Epidermal melanocyte (primary cell): ENCODE data around the gene MRPS11.
"Not testable (repeated sequence)": the region's sequence is repeated elsewhere in the genome, so short reads cannot be mapped to it uniquely, and the experiment has no call there.

Source experiments
- DNase-seq: peaks from one replicate; pipeline ENCODE4 v3.0.0; 2011; ENCODE audit warnings: low spot score; ENCODE audit not compliant: insufficient read length

The MRPS11 gene

DNA sequence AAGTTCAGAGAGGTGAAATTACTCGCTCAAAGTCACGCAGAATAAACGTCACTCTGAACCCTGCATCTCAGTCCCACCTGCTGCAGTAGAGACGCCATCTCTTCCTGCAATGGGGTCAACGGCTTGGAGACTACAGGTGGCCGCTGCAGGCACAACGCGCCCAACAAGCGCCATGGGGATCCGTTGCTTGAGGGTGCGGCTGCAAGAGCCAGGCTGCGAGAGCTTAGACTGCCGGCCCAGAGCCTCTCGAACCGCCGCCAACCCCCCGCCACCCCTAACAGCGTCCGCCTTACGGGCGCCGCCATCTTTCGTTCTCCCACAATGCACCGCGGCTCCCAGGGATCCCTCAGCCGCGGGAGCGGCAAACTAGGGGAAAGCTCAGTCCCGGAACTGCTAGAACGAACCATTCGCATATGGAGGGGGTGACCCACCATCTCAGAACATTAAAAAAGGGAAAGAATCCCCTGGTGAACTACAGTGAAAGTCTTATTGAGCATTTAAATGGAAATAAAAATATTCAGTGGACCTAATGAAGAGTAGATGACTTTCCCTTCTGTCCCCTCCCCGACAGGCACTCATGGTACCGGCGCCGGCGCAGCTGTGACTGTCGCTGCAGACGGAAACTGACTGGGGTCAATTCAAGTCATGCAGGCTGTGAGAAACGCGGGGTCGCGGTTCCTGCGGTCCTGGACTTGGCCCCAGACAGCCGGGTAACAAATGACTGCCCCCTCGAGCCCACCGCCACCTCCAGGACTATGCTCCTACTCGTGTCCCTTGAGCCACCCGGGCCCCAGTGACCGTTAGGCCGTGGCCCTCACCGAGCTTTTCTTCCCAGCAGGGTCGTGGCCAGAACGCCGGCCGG, at the start of gene MRPS11, which contains the start of gene MRPL46:
Gene MRPS11 (plus strand): TSS at position 636 of the 862 bp plus-strand sequence. CDS start 10 bp downstream, at position 646.
Gene MRPL46 (minus strand): TSS at position 316 of the 862 bp plus-strand sequence. CDS start 11 bp downstream, at position 305.
- DNase-seq, result peak; percentile 74

DNA sequence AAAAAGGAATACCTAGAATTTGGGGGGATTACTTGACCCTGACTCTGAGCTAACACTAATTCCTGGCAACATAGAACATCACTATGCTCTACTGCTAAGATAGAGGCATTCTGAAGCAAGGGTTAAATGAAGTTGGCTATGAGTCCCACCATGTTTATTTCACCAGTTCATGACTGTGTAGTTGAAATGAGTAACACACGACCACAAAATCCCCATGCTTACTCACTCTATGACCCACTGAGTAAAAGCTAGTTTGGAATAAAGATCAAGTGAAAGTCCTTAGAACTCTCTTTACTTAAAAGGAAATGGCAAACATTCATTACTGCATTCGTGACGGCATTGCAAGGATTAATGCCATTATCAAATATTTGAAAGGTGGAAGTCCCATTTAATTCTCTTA, 47.7 kb upstream of the MRPS11 start:
- DNase-seq, result no peak

DNA sequence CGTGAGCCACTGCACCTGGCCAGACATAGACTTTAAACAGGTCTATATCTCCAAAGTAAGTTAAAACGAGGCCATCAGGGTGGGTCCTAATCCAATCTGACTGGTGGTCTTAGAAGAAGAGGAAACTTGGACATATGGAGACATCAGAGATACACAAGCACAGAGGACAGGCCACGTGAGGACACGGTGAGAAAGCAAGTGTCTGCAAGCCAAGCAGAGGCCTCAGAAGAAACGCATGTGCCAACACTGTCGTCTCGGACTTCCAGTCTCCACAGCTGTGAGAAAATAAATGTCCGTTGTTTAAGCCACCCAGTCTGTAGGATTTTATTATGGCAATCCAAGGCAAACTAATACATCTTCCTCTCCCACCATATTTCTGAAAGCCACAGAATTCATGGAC, 44.2 kb upstream of the MRPS11 start:
- no peak for DNase-seq

- no peak for DNase-seq
These were observed 41.2 kb upstream of the MRPS11 start for GRCh38 chr15:88426304-88426703.

GRCh38 chr15:88428053-88428452, 39.5 kb upstream of the MRPS11 start:
- DNase-seq, result no peak

- no peak for DNase-seq
These were observed 38.5 kb upstream of the MRPS11 start for GRCh38 chr15:88428805-88429605.

GRCh38 chr15:88430051-88430450, 37.5 kb upstream of the MRPS11 start:
- no peak for DNase-seq

GRCh38 chr15:88431441-88431840, 36.1 kb upstream of the MRPS11 start:
- DNase-seq, result no peak

DNA sequence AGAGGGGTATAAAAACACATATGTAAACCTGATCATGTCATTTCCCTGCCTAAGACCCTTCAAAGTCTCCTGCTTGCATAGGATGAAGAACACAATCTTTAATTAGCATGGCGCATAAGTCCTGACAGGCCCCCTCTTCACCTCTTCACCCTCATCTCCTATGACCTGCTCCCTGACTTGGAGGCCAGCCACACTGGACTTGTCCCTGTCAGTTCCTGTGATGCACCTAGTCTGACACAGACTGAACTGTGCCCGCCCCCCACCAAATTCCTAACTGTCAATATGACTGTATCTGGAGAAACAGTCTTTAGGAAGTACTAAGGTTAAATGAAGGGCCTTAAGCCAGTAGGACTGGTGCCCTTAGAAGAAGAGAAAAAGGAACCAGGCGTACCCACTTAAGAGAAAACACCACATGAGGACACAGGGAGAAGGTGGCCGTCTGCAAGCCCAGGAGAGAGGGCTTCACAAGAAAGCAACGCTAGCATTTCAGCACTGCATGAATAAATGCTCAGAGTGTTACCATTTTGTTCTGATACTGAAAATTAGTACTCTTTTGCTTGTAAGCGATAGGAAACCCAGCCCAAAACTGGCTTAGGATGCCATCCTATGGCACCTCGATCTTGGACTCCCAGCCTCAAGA, 34.3 kb upstream of the MRPS11 start:
- DNase-seq, result no peak

DNA sequence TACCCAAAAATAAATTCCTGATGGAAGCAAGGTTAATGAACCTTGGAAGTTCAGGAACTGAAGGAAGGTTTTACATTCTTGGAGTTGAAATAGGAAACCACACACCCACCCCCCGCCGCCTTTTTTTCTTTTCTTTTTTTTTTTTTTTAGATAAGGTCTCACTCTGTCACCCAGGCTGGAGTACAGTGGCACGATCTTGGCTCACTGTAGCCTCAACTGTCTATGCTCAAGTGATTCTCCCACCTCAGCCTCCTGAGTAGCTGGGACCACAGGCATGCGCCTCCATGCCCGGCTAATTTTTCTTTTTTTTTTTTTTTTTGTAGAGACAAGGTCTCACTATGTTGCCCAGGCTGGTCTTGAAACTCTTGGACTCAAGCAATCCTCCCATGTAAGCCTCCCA, 33.4 kb upstream of the MRPS11 start:
- not testable (repeated sequence) for DNase-seq

GRCh38 chr15:88438181-88438580, 29.3 kb upstream of the MRPS11 start:
- no peak for DNase-seq

GRCh38 chr15:88440021-88440420, 27.5 kb upstream of the MRPS11 start:
- no peak for DNase-seq

- no peak for DNase-seq
These were observed 26.3 kb upstream of the MRPS11 start for GRCh38 chr15:88441076-88441730.

- no peak for DNase-seq
These were observed 20.3 kb upstream of the MRPS11 start for GRCh38 chr15:88447206-88447605.

DNA sequence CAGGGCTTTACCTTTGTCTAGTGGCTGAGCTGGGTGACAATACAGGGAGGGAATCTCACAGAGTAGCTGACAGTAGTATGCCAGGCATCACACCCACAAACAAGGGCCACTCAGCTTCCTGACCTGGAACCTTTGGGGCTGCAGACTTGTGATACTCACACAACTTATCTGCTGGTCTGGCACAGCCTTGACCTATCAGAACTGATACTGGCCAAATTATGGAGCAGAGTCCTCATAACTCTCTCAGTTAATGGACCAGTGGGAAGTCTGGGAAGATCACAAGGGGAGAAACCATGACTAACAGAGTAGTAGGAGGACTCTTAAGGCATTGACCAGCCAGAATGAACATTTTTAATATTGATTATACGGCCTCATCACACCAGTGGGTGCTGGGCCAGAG, 19.8 kb upstream of the MRPS11 start:
- DNase-seq, result no peak

- DNase-seq, result no peak
These were observed 18.5 kb upstream of the MRPS11 start for GRCh38 chr15:88448991-88449461.

DNA sequence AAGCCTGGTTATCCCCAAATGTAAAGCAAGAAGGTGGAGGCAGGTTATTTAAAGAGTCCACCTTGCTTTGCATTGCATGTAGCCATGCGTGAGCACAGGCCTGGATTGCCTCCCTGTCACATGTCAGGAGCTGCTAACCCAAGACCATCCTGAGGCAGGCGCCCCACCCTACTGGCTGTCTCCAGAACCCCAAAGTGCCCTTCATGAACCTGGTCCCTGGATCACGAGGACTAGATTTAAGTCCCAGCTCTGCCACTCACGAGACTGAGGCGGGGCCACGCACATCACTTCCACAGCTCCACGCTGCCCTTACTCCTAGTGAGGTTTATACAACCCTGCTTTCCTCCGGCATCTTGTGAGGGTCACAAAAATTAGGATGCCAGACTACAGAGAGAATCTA, 17.9 kb upstream of the MRPS11 start:
- no peak for DNase-seq

DNA sequence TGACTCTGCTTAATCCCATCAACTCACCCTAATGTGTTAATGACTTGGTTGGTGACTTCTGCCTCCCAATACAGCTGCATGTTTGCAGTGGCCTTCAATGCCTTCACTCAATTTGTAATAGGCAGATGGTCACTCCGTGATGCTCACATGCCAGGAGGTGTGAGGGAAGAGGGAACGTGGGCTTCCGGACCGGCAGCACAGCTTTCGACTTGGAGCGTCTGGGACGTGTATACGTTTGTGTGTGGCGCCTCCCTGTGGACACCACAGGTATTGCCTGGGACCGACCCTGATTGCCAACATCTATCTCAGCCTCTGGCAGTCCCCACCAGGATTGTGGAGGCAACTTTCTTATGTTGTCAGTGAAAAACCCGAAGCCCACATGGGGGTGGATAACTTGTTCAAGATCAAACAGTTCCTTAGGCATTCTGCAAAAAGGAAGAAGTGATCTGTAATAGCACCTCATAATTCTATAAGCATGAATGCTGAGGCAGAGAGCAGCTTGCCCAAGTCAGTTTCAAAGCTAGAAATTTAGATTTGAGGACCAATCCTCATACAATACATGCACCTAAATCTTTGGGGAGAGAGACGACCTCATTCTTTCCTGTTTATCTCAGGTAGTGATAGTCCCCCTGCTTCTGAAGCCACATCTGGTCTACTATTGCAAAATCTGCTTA, 17.2 kb upstream of the MRPS11 start:
- DNase-seq, result no peak

DNA sequence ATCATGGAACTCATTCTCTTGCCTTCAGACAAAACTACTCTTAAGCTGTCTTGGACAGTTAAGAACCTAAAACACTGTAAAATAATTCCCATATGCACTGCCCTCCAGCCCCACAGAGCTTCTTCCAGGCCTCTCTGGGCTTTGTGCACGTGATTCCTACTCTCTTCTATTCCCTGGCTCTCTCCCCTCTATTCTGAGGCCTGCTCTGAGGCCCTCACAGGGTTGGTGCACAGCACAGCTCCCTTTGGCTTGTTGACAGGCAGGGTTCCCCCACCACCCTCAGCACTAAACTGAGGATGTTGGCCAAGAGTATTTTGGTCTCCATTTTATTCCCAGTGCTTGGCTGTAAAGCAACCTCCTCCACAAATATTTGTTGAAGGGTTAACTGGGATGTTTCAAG, 13.9 kb upstream of the MRPS11 start:
- DNase-seq, result no peak

- DNase-seq, result no peak
These were observed 13.3 kb upstream of the MRPS11 start for GRCh38 chr15:88454236-88454635.
